SKM-1 (cell line): ENCODE measurements around the gene PRKAR1B.

Source experiments
- DNase-seq: peaks from one replicate; lab custom pipeline; 2025; ENCODE audit not compliant: unreplicated experiment; lab: John Stamatoyannopoulos, UW

PRKAR1B gene

GRCh38 chr7:727104-727805, at the start of gene PRKAR1B:
PRKAR1B (minus strand) TSS chr7:727281; CDS start chr7:711505, 15,776 bp downstream.
- no peak for DNase-seq

DNA sequence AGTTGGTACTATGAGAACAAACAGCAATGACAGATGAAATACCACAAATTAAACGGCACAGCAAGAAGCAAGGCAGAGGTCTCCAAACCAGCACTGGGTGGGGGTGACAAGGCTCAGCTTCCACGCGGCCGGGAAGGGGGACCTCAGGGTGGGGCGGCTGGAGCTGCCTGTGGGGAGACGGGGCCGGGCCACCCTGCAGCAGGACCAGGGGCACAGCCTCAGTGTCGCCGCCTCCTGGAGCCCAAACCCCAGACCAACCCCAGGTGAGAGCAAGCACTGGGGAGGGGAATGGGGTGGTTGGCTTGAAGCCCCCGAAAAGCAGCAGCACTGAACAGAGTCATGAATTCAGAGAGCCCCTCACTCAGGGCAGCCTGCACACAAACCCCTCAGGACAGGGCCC, 49.3 kb upstream of the PRKAR1B start:
- no peak for DNase-seq

DNA sequence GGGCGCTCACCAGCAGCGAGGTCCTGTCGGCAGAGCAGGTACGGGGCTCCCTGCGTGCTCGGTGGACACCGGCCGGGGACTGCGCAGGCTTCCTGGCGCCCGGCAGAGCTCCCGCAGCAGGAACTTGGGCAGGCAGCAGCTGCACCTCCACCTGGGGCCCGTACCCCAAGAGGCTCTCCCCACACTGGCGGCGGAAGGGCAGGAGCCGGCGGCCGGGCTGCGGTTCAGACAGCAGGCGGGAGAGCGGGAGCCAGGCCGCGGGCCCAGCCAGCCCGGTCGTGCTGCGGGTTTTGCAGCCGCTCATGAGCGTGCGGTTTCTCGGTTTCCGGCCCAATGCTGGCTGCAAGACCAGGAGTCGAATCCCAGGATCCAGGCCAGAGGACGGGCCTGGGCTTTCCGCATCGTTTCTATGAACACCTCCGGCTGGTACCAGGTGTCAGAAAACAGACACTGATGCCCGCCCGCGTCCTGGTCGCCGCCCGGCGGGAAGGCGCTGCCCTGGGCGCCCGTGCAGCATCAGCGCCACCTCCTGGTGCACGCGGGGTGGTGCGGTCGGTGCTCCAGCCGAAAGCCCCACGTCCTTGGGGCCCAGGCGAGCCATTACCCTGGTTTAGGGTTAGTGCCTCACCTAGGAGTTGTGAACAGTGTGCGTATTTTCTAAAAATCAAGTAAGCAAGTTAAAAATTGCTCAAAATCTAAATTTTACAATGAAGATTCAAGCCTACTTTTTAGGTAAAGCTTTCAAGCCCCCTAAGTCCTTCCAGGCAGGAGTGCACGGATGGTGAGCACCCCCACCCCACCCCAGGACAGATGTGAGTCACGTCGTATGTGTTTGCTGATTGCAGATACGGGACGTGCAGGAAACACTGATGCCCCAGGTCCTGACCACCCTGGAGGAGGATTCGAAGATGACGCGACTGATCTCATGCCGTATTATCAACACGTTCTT, 47.4 kb upstream of the PRKAR1B start:
- no peak for DNase-seq

DNA sequence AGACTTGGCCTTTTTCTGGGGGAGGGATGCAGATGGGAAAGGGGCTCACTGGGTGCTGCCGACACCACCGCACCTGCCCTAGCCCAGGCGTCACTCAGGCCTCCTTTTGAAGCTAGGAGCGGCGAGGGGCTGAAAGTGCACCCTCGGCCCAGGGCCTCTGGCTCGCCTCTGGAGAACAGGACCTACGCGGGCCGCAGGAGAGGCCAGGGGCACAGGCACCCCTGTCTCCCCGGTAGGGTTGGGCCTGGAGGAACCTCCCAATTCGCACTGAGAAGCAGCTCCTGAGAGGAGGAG, 46.5 kb upstream of the PRKAR1B start:
- no peak for DNase-seq

- DNase-seq: no peak
These were observed 46.0 kb upstream of the PRKAR1B start for GRCh38 chr7:772861-773621.

DNA sequence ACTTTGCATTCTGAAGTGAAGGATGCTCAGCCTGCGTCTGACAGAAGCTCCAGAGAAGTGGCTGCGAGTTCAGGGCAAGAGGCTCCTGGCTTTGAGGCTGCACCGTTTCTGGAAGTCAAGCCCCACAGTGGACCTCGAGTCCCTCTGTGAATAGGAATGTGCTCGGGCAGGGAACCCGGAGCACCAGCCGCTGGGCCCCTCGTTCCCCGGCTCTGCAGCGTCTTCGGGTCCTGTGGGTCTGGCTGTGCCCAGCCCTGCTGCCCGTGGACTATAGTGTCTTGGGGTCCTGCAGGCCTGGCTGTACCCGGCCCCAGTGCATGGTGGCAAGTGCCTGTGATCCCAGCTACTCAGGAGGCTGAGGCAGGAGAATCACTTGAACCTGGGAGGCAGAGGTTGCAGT, 45.3 kb upstream of the PRKAR1B start:
- no peak for DNase-seq

DNA sequence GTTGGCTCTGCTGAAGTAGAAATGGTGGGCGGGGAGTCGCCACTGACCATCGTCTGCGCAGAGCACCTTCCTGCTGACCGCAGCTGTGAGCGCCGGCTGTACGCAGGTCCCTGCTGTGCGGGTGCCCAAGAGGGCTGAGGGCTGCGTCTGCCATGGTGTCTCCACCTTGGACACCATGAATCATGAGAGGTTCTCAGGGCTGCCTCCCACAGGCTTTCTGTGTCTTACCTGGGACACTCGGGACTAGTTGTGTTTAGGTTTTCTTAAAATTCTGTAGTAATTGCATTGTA, 44.9 kb upstream of the PRKAR1B start:
- no peak for DNase-seq

DNA sequence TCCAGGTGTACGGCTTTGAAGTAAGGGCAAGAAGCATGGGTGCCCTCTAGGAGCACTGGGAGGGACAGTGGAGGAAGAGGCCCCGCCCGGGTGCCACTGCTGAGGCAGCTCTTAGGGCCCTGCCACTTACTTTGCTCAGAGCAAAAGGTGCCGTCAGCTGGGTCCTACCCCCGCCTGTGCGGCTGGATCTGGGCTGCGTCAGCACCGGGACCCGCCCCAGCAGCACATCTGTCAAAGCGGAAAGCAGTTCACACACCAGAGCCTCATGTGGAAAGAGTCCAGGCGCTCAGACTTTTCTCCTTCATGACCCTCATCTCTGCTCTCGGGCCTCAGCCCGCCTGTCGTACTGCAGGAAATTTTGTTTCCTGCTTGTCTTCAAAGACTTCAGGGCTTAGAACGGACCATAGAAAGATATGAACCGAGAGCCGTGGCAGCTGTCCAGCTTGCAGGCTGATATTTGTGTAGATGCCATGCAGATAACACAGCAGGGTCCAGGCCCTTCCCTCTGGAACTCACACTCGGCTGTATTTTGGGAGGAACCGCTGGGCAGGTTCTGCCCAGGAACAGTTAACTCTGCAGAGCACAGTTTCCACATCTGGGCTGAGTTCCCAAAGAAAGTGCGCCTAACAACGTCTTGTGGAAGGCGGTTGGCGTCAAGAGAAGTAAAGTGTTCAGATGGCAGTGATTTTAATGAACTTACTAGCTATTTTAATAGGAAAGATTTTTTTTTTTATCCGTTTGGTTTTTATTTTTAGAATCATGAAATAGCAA, 44.3 kb upstream of the PRKAR1B start:
- DNase-seq: no peak

- no peak for DNase-seq
These were observed 43.7 kb upstream of the PRKAR1B start for GRCh38 chr7:770741-771166.

GRCh38 chr7:770336-770735, 43.3 kb upstream of the PRKAR1B start:
- DNase-seq: no peak

GRCh38 chr7:768881-769504, 41.9 kb upstream of the PRKAR1B start:
- no peak for DNase-seq

GRCh38 chr7:767941-768731, 41.1 kb upstream of the PRKAR1B start:
- DNase-seq: no peak

- DNase-seq: no peak
These were observed 40.5 kb upstream of the PRKAR1B start for GRCh38 chr7:767580-767940.

DNA sequence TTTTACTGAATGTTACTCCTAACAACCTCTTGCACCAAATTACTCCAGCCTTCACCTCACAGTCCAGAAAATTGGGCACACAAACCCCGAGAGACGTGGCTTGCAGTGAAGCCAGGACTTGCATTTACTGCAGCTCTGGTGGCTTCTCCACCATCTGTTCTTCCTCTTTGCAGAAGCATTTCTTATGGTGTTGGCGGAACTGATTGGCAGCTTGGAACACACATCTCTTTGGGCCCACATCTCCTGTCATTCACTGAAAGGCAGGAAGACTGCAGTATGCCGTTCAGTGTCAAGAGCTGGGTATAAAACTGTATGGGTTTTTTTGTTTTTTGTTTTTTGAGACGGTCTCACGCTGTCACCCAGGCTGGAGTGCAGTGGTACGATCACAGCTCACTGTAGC, 38.3 kb upstream of the PRKAR1B start:
- no peak for DNase-seq

- DNase-seq: no peak
These were observed 36.7 kb upstream of the PRKAR1B start for GRCh38 chr7:763762-764161.

DNA sequence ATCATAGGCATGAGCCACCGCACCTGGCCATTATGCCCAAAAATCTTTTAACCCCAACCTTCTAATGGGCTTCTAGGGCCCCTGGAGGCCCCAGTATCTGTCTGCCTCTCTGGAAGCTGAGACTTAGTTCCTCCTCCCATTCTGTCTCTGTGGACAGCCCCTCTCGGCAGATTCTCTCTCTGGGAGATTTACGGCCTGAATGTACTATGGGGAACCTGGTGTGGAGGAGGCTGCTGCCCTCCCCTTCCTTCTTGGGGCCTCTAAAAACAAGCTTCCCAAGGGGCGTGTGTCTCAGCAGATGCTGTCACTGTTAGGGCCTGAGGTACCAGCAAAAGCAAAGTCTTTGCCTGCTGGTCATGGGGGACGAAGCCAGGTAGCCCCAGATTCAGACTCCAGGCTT, 35.8 kb upstream of the PRKAR1B start:
- DNase-seq: no peak

- no peak for DNase-seq
These were observed 34.5 kb upstream of the PRKAR1B start for GRCh38 chr7:761631-762030.

GRCh38 chr7:761101-761500, 34.0 kb upstream of the PRKAR1B start:
- no peak for DNase-seq

GRCh38 chr7:760006-760405, 32.9 kb upstream of the PRKAR1B start:
- no peak for DNase-seq

DNA sequence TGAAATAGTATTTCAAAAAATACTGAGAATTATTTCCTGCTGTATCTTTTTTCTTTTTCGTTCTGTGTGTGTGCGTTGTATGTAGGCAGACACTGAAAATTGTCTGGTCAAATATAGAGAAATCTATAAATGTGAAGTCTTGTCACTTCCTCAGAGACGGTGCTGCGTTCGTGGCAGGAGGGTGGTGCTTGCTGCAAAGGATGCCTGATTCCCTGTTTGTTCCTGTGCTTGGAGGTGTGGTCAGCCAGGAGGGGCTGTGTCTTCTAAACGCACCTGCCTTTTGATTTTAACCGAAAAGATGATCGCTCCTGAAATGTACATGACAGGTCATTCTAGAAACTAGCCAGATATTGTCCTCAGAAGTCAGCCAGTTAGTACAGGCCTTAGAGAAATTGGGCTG, 32.5 kb upstream of the PRKAR1B start:
- no peak for DNase-seq
